HepG2 (cell line): ENCODE data around the gene NATD1. TPM values are rescaled to one million over a fixed set of nuclear protein-coding genes. Genes with fewer than 3 reads are reported as not detected.
A peak's percentile ranks its signal among the peaks of the same experiment; 100 is the strongest.

Experiments used
- DR1 ChIP-seq: sonication (generic); formaldehyde crosslinking; IDR thresholded peaks from 2 replicates; pipeline ENCODE4 v1.8.0; 2021; ENCODE audit warnings: mild to moderate bottlenecking, missing genetic modification reagents, inconsistent platforms
- GLI4 ChIP-seq: sonication (generic); formaldehyde crosslinking; IDR thresholded peaks from 2 replicates; pipeline ENCODE4 v1.5.1; 2020; ENCODE audit warnings: missing genetic modification reagents, mild to moderate bottlenecking, moderate library complexity, borderline replicate concordance
- HCFC1 ChIP-seq: fragments of 150-350 bp; IDR thresholded peaks from 2 replicates; pipeline ENCODE4 v1.6.1; 2014; ENCODE audit warnings: low read depth, low read length
- HES4 ChIP-seq: sonication (generic); formaldehyde crosslinking; IDR thresholded peaks from 2 replicates; pipeline ENCODE4 v1.9.0; 2021; ENCODE audit warnings: mild to moderate bottlenecking, missing genetic modification reagents, borderline replicate concordance
- MAFG ChIP-seq: sonication (generic); formaldehyde crosslinking; IDR thresholded peaks from 2 replicates; pipeline ENCODE4 v1.5.1; 2020; ENCODE audit warnings: mild to moderate bottlenecking, missing genetic modification reagents
- MYC ChIP-seq: sonication (generic); formaldehyde crosslinking; IDR thresholded peaks from 2 replicates; pipeline ENCODE4 v1.9.0; 2021; ENCODE audit warnings: missing genetic modification reagents, borderline replicate concordance
- SATB2 ChIP-seq: sonication (generic); formaldehyde crosslinking; IDR thresholded peaks from 2 replicates; pipeline ENCODE4 v1.5.0; 2020; ENCODE audit warnings: missing genetic modification reagents
- SUZ12 ChIP-seq: fragments of 150-350 bp; IDR thresholded peaks from 2 replicates; pipeline ENCODE4 v1.6.1; 2014; ENCODE audit warnings: low read depth, low read length
- TEAD2 ChIP-seq: sonication (generic); formaldehyde crosslinking; IDR thresholded peaks from 2 replicates; pipeline ENCODE4 v1.9.0; 2021; ENCODE audit warnings: missing genetic modification reagents
- THAP11 ChIP-seq: IDR thresholded peaks from 2 replicates; pipeline ENCODE4 v1.6.1; 2016; ENCODE audit warnings: missing biosample characterization, missing genetic modification reagents
- ZNF143 ChIP-seq: sonication (generic); formaldehyde crosslinking; IDR thresholded peaks from 2 replicates; pipeline ENCODE4 v1.4.0; 2020; ENCODE audit warnings: missing genetic modification reagents
- ZNF17 ChIP-seq: sonication (generic); formaldehyde crosslinking; IDR thresholded peaks from 2 replicates; pipeline ENCODE4 v1.5.0; 2020; ENCODE audit warnings: mild to moderate bottlenecking, missing genetic modification reagents
- polyA plus RNA-seq, 8 experiments: library from polyadenylated mRNA; depleted of rRNA in 3 of 8; stranded (reverse) in 7 of 8; unstranded in 1 of 8; fragments of >200 nt; fragmentation: Illumina TruSeq in 4 of 8; extraction: Trizol in 4 of 8; gene quantifications; 2 replicates each; pipeline versions ENCODE4 v1.2.1 to v1.2.3, GENCODE V29; 2011 to 2016; ENCODE audit warnings: low read depth in 4 of 8, missing spikeins in 1 of 8, mixed read lengths in 1 of 8; ENCODE audit not compliant: insufficient read depth in 1 of 8
- total RNA-seq, 5 experiments: library from RNA; depleted of rRNA; stranded (reverse); fragments of >200 nt; fragmentation: Illumina TruSeq; extraction: Trizol; gene quantifications; 2 replicates each; pipeline ENCODE4 v1.2.3, GENCODE V29; 2016; ENCODE audit warnings: low read depth in 1 of 5
- TF ChIP-seq, protein P1 (sequence below), 2 experiments: sonication (generic) in 1 of 2; formaldehyde crosslinking in 1 of 2; IDR thresholded peaks; 2 replicates each; pipeline versions ENCODE4 v1.6.1 to v1.9.0; 2014 to 2022; ENCODE audit warnings: antibody characterized with exemption in 1 of 2, borderline replicate concordance in 1 of 2, inconsistent platforms in 1 of 2, low read depth in 1 of 2, missing genetic modification reagents in 1 of 2
- TF ChIP-seq, protein P2 (sequence below): IDR thresholded peaks from 2 replicates; pipeline ENCODE4 v1.4.0; 2020; ENCODE audit warnings: mild to moderate bottlenecking, missing genetic modification reagents
- TF ChIP-seq, protein P3 (sequence below): sonication (generic); formaldehyde crosslinking; IDR thresholded peaks from 2 replicates; pipeline ENCODE4 v1.5.0; 2020; ENCODE audit warnings: mild to moderate bottlenecking, missing genetic modification reagents, moderate library complexity
- TF ChIP-seq, protein P4 (sequence below): sonication (generic); formaldehyde crosslinking; IDR thresholded peaks from 2 replicates; pipeline ENCODE4 v1.4.0; 2020; ENCODE audit warnings: mild to moderate bottlenecking, low read depth, missing genetic modification reagents

NATD1 gene
- total and polyA plus RNA-seq, 2 of the 13 experiments (the other 11 are each of a cell fraction or from before 2014, with no cell fraction given) = 0.31 to 2.3 TPM

DNA sequence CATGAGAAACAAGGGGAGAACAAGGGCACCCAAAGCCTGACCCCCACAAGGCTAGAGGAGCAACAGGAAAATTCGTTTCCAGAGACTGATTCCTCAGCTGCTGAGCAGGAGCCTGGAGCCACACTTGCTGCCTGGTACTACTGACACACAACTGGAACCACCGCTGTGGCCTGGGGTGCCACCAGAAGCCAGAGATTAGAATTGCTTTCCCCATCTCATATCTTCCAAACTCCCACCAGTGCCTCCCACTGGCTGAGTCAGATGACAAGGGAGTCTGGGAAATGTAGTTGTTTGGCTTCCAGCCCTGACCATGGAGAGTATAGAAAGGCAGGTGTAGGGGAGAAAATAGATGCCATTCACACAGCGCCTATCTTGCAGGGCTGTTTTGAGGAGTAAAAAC lies 35.1 kb downstream of the NATD1 start (continued):
- no peak for TF ChIP-seq ZNF17 (CRISPR knock-in tag)
- TF ChIP-seq, protein P1, sequence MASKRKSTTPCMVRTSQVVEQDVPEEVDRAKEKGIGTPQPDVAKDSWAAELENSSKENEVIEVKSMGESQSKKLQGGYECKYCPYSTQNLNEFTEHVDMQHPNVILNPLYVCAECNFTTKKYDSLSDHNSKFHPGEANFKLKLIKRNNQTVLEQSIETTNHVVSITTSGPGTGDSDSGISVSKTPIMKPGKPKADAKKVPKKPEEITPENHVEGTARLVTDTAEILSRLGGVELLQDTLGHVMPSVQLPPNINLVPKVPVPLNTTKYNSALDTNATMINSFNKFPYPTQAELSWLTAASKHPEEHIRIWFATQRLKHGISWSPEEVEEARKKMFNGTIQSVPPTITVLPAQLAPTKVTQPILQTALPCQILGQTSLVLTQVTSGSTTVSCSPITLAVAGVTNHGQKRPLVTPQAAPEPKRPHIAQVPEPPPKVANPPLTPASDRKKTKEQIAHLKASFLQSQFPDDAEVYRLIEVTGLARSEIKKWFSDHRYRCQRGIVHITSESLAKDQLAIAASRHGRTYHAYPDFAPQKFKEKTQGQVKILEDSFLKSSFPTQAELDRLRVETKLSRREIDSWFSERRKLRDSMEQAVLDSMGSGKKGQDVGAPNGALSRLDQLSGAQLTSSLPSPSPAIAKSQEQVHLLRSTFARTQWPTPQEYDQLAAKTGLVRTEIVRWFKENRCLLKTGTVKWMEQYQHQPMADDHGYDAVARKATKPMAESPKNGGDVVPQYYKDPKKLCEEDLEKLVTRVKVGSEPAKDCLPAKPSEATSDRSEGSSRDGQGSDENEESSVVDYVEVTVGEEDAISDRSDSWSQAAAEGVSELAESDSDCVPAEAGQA (IDR thresholded peaks at IDR 0.05; ENCODE audit: low read depth) = no peak
- TF ChIP-seq, protein P1 (CRISPR knock-in tag; IDR thresholded peaks at IDR 0.05; ENCODE audit: borderline replicate concordance) = no peak
- TF ChIP-seq, protein P2, sequence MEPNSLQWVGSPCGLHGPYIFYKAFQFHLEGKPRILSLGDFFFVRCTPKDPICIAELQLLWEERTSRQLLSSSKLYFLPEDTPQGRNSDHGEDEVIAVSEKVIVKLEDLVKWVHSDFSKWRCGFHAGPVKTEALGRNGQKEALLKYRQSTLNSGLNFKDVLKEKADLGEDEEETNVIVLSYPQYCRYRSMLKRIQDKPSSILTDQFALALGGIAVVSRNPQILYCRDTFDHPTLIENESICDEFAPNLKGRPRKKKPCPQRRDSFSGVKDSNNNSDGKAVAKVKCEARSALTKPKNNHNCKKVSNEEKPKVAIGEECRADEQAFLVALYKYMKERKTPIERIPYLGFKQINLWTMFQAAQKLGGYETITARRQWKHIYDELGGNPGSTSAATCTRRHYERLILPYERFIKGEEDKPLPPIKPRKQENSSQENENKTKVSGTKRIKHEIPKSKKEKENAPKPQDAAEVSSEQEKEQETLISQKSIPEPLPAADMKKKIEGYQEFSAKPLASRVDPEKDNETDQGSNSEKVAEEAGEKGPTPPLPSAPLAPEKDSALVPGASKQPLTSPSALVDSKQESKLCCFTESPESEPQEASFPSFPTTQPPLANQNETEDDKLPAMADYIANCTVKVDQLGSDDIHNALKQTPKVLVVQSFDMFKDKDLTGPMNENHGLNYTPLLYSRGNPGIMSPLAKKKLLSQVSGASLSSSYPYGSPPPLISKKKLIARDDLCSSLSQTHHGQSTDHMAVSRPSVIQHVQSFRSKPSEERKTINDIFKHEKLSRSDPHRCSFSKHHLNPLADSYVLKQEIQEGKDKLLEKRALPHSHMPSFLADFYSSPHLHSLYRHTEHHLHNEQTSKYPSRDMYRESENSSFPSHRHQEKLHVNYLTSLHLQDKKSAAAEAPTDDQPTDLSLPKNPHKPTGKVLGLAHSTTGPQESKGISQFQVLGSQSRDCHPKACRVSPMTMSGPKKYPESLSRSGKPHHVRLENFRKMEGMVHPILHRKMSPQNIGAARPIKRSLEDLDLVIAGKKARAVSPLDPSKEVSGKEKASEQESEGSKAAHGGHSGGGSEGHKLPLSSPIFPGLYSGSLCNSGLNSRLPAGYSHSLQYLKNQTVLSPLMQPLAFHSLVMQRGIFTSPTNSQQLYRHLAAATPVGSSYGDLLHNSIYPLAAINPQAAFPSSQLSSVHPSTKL (CRISPR knock-in tag) = no peak
- no peak for TF ChIP-seq MAFG
- TF ChIP-seq HCFC1 = peak; percentile 38; the same call in 1 of the 2 replicates
- TF ChIP-seq SUZ12 = peak; percentile 26; the same call in 1 of the 2 replicates
- TF ChIP-seq HES4 (CRISPR knock-in tag) = no peak
- TF ChIP-seq, protein P3, sequence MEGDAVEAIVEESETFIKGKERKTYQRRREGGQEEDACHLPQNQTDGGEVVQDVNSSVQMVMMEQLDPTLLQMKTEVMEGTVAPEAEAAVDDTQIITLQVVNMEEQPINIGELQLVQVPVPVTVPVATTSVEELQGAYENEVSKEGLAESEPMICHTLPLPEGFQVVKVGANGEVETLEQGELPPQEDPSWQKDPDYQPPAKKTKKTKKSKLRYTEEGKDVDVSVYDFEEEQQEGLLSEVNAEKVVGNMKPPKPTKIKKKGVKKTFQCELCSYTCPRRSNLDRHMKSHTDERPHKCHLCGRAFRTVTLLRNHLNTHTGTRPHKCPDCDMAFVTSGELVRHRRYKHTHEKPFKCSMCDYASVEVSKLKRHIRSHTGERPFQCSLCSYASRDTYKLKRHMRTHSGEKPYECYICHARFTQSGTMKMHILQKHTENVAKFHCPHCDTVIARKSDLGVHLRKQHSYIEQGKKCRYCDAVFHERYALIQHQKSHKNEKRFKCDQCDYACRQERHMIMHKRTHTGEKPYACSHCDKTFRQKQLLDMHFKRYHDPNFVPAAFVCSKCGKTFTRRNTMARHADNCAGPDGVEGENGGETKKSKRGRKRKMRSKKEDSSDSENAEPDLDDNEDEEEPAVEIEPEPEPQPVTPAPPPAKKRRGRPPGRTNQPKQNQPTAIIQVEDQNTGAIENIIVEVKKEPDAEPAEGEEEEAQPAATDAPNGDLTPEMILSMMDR (CRISPR knock-in tag) = 0 out of 2 replicates have a peak, but pooled peaks have one; percentile 6
- TF ChIP-seq DR1 (CRISPR knock-in tag) = no peak
- no peak for TF ChIP-seq MYC (CRISPR knock-in tag)
- peak; percentile 85 for TF ChIP-seq ZNF143
- peak; percentile 93 for TF ChIP-seq THAP11 (CRISPR knock-in tag)
- TF ChIP-seq, protein P4, sequence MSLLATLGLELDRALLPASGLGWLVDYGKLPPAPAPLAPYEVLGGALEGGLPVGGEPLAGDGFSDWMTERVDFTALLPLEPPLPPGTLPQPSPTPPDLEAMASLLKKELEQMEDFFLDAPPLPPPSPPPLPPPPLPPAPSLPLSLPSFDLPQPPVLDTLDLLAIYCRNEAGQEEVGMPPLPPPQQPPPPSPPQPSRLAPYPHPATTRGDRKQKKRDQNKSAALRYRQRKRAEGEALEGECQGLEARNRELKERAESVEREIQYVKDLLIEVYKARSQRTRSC = no peak
- no peak for TF ChIP-seq GLI4
- TF ChIP-seq SATB2 = no peak
- no peak for TF ChIP-seq TEAD2 (CRISPR knock-in tag)
